ENCODE results near the gene ANKRD52. TPM values are rescaled to one million over a fixed set of nuclear protein-coding genes. Genes with fewer than 3 reads are reported as not detected.

ANKRD52 gene
- total RNA-seq: 8.4 TPM

DNA sequence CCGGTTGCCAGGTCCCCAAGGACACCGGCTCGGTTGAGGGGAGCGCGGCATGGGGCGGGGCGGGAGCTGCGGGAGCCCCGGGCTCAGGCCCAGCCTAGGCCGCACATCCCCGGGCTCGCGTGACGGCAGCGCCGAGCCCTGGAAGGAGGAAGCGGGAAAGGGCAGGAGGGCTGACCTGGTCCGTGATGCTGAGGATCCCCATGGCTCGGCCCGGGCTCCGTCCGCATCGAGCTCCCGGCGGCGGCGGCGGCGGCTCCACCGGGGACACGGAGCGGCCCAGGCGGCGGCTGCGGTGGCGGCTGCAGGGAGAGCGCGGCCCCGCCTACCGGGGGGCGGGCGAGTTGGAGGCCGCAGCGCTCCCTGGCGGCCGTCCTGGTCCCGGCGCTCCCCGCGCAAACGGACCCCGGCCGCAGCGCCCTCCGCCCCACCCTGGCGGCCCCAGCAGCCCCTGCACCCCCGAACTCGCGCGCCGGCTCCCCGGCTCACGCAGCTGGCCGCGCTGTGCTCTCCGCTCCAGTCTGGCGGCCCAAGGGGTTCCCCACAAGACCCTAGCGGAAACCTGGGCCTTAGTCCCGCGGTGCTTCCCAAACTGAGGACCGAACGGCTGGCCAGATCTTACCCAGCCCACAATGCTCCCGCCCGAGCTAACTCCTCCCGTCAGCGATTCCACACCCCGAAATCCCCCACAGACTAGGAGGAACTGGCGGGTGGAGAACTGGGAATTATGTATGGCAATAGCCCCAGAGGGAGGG lies at the start of gene ANKRD52:
Gene ANKRD52, minus strand, starts transcription at position 317 of the 752 bp plus-strand sequence. Its CDS starts 115 bp downstream, at position 202.
- Histone ChIP-seq H3K4me1 (ENCODE audit: insufficient read depth, low read length) (peaks cover 27% of the 10 kb centered on the region), H3K9me3 (ENCODE audit: low read depth, low read length) (no peaks in the 10 kb centered on the region), H3K27me3 (ENCODE audit: insufficient read depth, low read length) (no peaks in the 10 kb centered on the region), H3K4me3 (ENCODE audit: low read length) (peak within 1 kb of the TSS; percentile 66)

DNA sequence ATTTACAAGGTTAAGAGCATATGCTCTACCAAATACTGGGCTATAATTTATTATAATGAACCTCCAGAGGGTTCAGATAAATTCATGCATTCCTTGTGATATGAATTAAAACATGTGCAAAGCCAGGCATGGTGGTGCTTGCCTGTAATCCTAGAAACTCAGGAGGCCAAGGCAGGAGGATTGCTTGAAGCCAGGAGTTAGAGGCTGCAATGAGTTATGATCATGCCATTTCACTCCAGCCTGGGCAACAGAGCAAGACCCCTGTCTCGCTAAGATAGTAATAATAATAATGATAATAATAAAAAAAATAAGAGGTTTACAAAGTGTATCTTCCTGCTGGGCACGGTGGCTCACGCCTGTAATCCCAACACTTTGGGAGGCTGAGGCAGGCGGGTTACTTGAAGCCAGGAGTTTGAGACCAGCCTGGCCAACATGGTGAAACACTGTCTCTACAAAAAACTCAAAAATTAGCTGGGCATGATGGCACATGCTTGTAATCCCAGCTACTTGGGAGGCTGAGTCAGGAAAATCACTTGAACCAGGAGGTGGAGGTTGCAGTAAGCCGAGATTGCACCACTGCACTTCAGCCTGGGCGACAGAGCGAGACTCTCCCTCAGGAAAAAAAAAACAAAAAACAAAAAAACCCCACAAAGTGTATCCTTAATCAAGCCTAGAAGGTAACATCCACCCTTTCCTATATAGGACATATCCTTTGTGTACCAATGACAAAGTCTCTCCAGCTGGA lies 49.2 kb upstream of the ANKRD52 start:
- H3K4me3 ChIP-seq (ENCODE audit: low read length): no peak overlapping the region
- no peaks in the 10 kb centered on the region for H3K4me1 ChIP-seq (ENCODE audit: insufficient read depth, low read length)
- no peaks in the 10 kb centered on the region for H3K27me3 ChIP-seq (ENCODE audit: insufficient read depth, low read length)
- no peaks in the 10 kb centered on the region for H3K9me3 ChIP-seq (ENCODE audit: low read depth, low read length)

DNA sequence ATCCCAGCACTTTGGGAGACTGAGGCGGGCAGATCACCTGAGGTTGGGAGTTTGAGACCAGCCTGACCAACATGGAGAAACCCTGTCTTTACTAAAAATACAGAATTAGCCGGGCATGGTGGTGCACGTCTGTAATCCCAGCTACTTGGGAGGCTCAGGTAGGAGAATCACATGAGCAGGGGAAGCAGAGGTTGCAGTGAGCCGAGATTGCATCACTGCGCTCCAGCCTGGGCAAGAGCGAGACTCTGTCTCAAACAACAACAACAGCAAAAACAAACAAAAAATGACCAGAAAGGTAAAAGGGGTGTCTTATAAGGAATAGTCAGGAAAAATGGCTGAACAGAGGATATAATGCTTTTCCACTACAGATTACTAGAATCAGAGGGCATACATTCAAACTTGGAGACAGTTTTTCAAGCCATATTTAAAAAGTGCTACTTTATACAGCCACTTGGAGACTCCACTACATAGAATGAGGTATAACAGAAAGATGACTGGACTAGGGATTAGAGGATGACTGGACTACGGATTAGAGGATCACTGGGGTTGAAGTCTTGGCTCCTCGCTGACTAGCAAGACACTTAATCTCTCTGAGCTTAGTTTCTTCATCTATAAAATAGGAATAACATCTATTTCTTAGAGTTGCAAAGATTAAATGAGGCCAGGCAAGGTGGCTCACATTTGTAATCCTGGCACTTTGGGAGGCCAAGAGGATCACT lies 46.8 kb upstream of the ANKRD52 start:
- H3K9me3 ChIP-seq (ENCODE audit: low read depth, low read length): no peaks in the 10 kb centered on the region
- H3K4me1 ChIP-seq (ENCODE audit: insufficient read depth, low read length): peaks cover 17% of the 10 kb centered on the region
- no peaks in the 10 kb centered on the region for H3K27me3 ChIP-seq (ENCODE audit: insufficient read depth, low read length)
- no peak overlapping the region for H3K4me3 ChIP-seq (ENCODE audit: low read length)

DNA sequence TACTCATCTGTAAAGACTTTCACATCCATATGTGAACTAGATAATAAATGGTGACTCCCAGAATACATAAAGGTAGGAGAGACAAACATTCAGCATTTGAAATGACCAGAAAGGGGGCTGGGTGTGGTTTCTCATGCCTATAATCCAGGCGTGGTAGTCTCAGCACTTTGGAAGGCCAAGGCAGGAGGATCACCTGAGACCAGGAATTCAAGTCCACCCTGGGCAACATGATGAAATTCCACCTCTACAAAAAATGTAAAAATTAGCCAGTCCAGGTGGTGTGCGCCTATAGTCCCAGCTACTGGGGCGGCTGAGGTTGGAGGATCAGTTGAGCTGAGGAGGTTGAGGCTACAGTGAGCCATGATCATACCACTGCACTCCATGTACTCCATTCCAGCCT lies 46.1 kb upstream of the ANKRD52 start:
- Histone ChIP-seq H3K4me1 (ENCODE audit: insufficient read depth, low read length) (peaks cover 20% of the 10 kb centered on the region), H3K9me3 (ENCODE audit: low read depth, low read length) (no peaks in the 10 kb centered on the region), H3K27me3 (ENCODE audit: insufficient read depth, low read length) (no peaks in the 10 kb centered on the region), H3K4me3 (ENCODE audit: low read length) (no peak overlapping the region)

DNA sequence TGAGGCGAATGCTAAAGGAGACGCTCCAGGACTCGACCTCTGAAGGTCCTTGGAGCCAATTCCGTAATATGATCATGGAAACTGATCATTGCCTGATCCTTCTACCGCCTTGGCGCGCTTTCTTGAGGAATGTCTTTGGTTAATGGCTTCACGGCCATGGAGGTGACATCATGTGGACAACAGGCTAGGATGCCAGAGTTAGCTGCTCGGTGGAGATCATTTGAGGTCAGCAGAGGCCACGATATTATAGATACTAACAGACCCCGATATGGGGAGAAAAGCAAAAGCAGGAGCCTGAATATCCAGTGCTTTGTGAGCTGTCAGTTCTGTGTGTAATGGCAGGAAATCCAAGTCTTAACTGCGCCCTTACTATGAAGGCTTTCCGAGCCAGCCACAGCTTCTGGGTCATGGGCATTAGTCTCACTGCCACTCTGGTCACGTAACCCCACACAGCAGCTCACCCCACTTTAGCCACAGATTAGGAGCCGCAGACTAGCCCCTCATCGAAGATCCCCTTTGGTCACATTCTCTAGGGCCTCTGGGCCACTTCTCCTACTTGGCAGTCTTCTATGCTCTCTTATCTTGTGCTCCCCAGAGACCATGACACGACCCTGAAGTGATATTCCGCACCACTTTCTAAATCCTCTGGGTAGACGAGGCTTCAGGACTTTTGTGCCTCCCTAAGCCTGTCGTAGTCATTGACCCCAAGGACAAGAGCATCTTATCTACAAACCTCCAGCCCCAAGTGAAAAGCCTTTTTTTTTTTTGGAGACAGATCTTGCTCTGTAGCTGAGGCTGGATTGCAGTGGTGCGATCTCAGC lies 42.7 kb upstream of the ANKRD52 start:
- H3K4me3 ChIP-seq (ENCODE audit: low read length): peak overlapping the region; percentile 84
- H3K27me3 ChIP-seq (ENCODE audit: insufficient read depth, low read length): no peaks in the 10 kb centered on the region
- H3K4me1 ChIP-seq (ENCODE audit: insufficient read depth, low read length): peaks cover 54% of the 10 kb centered on the region
- H3K9me3 ChIP-seq (ENCODE audit: low read depth, low read length): no peaks in the 10 kb centered on the region

DNA sequence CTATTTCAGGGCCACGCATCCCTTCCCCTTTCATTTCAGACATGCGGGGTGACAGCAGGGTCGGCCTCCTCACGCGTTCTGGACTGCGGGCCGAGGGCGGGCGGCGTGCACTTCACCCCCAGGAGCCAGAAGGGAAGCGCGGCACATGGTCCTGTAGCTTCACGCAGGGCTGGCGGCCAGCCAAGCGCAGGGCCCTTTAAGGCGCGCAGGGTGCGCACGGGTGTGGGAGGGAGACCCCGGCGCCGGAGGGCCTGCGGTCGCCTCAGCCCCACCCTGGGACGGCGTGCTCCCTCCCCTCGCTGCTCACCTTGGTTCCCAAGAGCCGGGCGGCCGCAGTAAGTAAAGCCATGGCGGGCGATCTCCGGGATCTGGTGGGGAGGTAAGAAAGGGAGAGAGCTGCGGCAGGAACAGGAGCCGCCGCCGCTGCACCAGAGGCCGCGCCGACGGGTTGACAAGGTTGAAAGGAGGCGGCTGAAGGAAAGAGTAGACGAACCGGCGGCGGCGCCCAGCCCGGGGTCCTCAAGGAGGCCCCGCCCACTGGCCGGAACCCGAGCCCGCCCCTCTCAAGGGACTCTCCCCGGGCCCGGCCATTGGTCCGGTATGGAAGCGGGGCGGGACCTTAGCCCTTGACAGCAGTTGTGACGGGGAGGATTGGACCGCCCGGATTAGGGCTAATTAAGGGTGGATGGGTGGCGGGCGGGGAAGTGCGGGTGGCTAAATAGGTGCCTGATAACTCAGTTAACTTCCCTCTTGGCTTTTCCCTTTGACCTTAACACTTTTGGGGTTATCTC lies 41.9 kb upstream of the ANKRD52 start, which contains the start of gene CS:
Gene CS, minus strand, starts transcription at position 478 of the 791 bp plus-strand sequence. Its CDS starts 129 bp downstream, at position 349.
- Histone ChIP-seq H3K9me3 (ENCODE audit: low read depth, low read length) (no peaks in the 10 kb centered on the region), H3K27me3 (ENCODE audit: insufficient read depth, low read length) (no peaks in the 10 kb centered on the region), H3K4me1 (ENCODE audit: insufficient read depth, low read length) (peaks cover 54% of the 10 kb centered on the region), H3K4me3 (ENCODE audit: low read length) (peak within 1 kb of the TSS; percentile 84)

DNA sequence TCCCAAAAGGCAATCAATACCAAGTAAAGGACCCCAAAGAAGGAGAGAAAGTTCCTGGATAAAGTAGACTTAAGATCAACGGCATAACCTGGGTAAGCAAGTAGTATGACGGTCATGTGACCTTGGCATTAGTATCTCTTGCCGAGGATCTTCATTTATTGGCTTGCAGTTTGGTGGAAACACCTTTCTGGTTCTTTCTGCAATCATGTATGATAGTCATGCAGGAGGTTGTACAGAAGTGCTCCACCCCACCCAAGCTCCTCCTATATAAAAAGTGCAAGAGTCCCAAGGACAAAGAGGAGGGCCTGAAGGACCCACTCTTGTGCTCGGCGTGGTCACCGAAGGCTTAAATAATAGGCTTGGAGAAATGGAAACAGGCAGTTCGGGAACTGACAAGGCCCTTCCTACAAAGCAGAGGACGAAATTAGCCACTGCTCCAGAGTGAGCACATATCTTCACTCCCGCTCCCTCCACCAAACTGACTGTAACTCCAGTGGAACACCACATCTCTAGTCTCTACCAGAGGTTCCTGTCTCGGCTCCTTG lies 41.2 kb upstream of the ANKRD52 start:
- no peaks in the 10 kb centered on the region for H3K9me3 ChIP-seq (ENCODE audit: low read depth, low read length)
- H3K4me1 ChIP-seq (ENCODE audit: insufficient read depth, low read length): peaks cover 54% of the 10 kb centered on the region
- no peaks in the 10 kb centered on the region for H3K27me3 ChIP-seq (ENCODE audit: insufficient read depth, low read length)
- peak overlapping the region; percentile 84 for H3K4me3 ChIP-seq (ENCODE audit: low read length)

DNA sequence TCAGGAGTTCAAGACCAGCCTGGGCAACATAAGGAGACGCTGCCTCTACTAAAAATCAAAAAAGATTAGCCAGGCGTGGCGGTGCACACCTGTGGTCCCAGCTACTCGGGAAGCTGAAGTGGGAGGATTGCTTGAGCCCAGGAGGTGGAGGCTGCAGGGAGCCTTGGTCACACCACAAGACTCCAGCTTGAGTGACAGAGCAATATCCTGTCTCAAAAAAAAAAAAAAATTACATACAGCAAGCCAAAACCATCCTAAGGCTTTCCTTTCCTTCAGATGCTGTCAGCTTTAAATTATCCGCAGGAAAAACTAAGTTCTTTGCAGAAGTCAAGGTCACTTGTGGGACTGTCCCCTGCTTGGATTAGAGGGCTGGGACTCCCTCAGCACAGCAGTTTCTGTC lies 40.6 kb upstream of the ANKRD52 start:
- peak overlapping the region; percentile 84 for H3K4me3 ChIP-seq (ENCODE audit: low read length)

DNA sequence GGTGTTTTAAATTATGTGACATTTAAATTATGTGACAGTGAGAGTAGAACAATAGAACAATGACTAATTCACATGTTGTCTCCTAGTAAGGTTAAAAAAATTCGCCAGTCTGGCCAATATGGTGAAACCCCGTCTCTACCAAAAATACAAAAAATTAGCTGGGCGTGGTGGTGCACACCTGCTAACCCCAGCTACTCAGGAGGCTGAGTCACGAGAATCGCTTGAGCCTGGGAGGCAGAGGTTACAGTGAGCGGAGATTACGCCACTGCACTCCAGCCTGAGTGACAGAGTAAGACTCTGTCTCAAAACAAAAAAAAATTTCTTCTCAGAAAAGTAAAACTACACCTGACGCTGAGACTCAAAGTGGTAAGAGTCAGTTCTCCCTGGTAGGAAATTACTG lies 39.2 kb upstream of the ANKRD52 start:
- Histone ChIP-seq H3K9me3 (ENCODE audit: low read depth, low read length) (no peaks in the 10 kb centered on the region), H3K4me3 (ENCODE audit: low read length) (no peak overlapping the region), H3K27me3 (ENCODE audit: insufficient read depth, low read length) (no peaks in the 10 kb centered on the region), H3K4me1 (ENCODE audit: insufficient read depth, low read length) (peaks cover 54% of the 10 kb centered on the region)

More for the DNA sequence above, 40.6 kb upstream of the ANKRD52 start:
- no peaks in the 10 kb centered on the region for H3K9me3 ChIP-seq (ENCODE audit: low read depth, low read length)
- no peaks in the 10 kb centered on the region for H3K27me3 ChIP-seq (ENCODE audit: insufficient read depth, low read length)
- H3K4me1 ChIP-seq (ENCODE audit: insufficient read depth, low read length): peaks cover 54% of the 10 kb centered on the region

DNA sequence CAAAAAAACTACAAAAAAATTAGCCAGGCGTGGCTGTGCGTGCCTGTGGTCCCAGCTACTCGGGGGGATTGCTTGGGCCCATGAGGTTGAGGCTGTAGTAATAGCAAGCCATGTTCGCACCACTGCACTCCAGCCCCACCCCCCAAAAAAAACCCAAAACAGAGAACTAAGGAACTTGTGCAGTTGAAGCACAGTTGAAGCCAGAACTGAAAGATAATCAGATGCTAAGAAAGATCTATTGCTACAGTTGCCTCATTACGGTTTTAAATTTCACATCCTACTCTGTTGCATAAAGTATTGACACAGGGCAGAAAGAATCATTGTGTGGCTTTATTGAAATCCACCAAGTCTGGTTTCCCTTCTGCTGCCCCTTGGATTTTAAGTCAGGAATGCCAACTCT lies 38.1 kb upstream of the ANKRD52 start:
- peaks cover 52% of the 10 kb centered on the region for H3K4me1 ChIP-seq (ENCODE audit: insufficient read depth, low read length)
- no peak overlapping the region for H3K4me3 ChIP-seq (ENCODE audit: low read length)

DNA sequence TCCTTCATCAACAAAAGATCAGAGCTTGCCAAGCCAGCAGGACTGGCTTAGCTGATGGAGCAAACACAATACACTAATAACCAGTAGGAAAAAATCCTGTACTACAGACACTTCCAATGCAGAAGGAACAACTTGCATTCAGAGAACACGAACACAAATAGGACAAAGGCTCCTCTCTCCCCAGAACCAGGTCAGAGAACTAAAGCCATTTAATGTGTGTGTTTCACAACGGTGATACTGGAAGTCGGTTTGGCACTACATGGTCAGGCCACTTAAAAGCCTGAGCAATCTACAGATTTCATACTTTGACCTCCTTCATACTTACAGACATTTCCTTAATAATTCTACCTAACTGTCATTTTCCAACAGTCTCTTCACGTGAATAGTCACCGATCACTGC lies 35.6 kb upstream of the ANKRD52 start:
- Histone ChIP-seq H3K4me1 (ENCODE audit: insufficient read depth, low read length) (peaks cover 38% of the 10 kb centered on the region), H3K4me3 (ENCODE audit: low read length) (no peak overlapping the region), H3K27me3 (ENCODE audit: insufficient read depth, low read length) (no peaks in the 10 kb centered on the region), H3K9me3 (ENCODE audit: low read depth, low read length) (no peaks in the 10 kb centered on the region)

More for the DNA sequence above, 38.1 kb upstream of the ANKRD52 start:
- Histone ChIP-seq H3K27me3 (ENCODE audit: insufficient read depth, low read length) (no peaks in the 10 kb centered on the region), H3K9me3 (ENCODE audit: low read depth, low read length) (no peaks in the 10 kb centered on the region)

DNA sequence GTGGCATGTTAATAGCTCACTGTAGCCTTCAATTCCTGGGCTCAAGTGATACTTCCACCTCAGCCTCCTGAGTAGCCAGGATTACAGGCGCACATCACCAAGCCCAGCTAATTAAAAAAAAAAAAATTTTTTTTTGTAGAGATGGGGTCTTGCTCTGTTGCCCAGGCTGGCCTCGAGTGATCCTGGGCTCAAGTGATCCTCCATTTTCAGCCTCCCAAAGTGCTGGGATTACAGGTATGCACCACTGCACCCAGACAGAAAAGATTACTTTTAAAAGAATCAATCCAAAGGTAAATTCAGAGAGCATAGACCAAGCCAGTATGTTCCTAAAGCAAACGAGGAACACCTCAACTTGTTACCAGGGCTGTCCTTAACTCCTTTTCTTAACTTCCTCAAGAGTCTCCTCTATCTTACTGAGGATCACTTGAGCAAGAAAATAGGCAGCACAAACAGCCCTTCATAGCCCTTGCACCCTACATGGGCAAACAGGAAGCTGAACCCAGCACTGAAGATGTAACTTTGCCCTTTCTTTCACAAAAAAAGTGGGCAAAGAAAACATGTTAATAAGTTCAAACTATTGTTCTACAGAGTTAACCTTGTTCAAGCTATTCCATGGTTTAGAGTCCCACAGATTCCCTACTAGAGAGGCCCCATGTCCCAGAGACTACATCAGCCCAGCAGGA lies 30.7 kb upstream of the ANKRD52 start:
- Histone ChIP-seq H3K9me3 (ENCODE audit: low read depth, low read length) (no peaks in the 10 kb centered on the region), H3K27me3 (ENCODE audit: insufficient read depth, low read length) (no peaks in the 10 kb centered on the region), H3K4me3 (ENCODE audit: low read length) (no peak overlapping the region), H3K4me1 (ENCODE audit: insufficient read depth, low read length) (peaks cover 13% of the 10 kb centered on the region)

All from mononuclear cell (primary cell).